HCT116 (cell line): Measurements from ENCODE around the gene ZFYVE16. TPM values are rescaled to one million over a fixed set of nuclear protein-coding genes. Genes with fewer than 3 reads are reported as not detected.

Experiments
- ATAC-seq: fragments of 200-7000 bp; cut with Tn5 transposase; 2 replicates; pipeline ENCODE4 v1.9.1; 2020; ENCODE audit warnings: mild to moderate bottlenecking, moderate library complexity
- BruUV-seq: library from RNA; stranded (reverse); fragments of 400-500 nt; replicated peaks from 2 replicates; lab custom pipeline; 2021; lab: Mats Ljungman, UMichigan
- CTCF ChIA-PET: fragments of 300-600 bp; sonication (Branson Sonifier 250); formaldehyde crosslinking; loops from one replicate; lab custom pipeline; 2021; ENCODE audit warnings: antibody characterized with exemption; lab: Charles Lee
- POLR2A ChIA-PET: fragments of 300-600, 350-600 bp; sonication (Branson Sonifier 250); formaldehyde crosslinking; loops from one replicate; lab custom pipeline; 2021; ENCODE audit warnings: antibody characterized with exemption; lab: Charles Lee
- RAD21 ChIA-PET, 2 experiments: fragments of 300-600 bp; sonication (Branson Sonifier 250); formaldehyde crosslinking; loops; one replicate each; lab custom pipeline; 2023; ENCODE audit warnings: low total read pairs in 2 of 2; ENCODE audit not compliant: uncharacterized antibody in 2 of 2, unreplicated experiment in 2 of 2, low non-redundant PET in 1 of 2; lab: Charles Lee
- DNase-seq: peaks from one replicate; pipeline ENCODE4 v3.0.0-alpha.2; 2010; ENCODE audit warnings: low read depth, low spot score
- H2AFZ ChIP-seq: fragments of 200-600 bp; shearing (Covaris generic), sonication (generic); 2 replicates; pipeline ENCODE4 v1.6.1; 2017; ENCODE audit warnings: low read depth, mixed run types, mixed read lengths, antibody characterized with exemption, low read length; ENCODE audit not compliant: poor library complexity, severe bottlenecking
- H3K27ac ChIP-seq: 2 replicates; pipeline ENCODE4 v1.5.1; 2012; ENCODE audit warnings: low read depth, low read length
- H3K27me3 ChIP-seq: fragments of 200-600 bp; sonication (generic); 2 replicates; pipeline ENCODE4 v1.6.1; 2016; ENCODE audit warnings: mixed run types, low read length, mixed read lengths; ENCODE audit not compliant: insufficient read depth
- H3K36me3 ChIP-seq, 2 experiments: fragments of 200-500 bp in 1 of 2; fragments of 200-600 bp in 1 of 2; sonication (Bioruptor generic) in 1 of 2; sonication (generic) in 1 of 2; 2 replicates each; pipeline versions ENCODE4 v1.5.1 to v1.6.1; 2014 to 2016; ENCODE audit warnings: low read length in 2 of 2, inconsistent platforms in 1 of 2, mixed read lengths in 1 of 2, mixed run types in 1 of 2; ENCODE audit not compliant: insufficient read depth in 2 of 2, control insufficient read depth in 1 of 2
- H3K4me1 ChIP-seq, 2 experiments: fragments of 200-600 bp in 1 of 2; sonication (generic) in 1 of 2; 2 replicates each; pipeline versions ENCODE4 v1.5.1 to v1.6.1; 2012 to 2017; ENCODE audit warnings: low read length in 2 of 2, inconsistent platforms in 1 of 2, mild to moderate bottlenecking in 1 of 2, mixed read lengths in 1 of 2, mixed run types in 1 of 2, moderate library complexity in 1 of 2; ENCODE audit not compliant: insufficient read depth in 2 of 2, control insufficient read depth in 1 of 2
- H3K4me2 ChIP-seq: fragments of 200-600 bp; sonication (generic); 2 replicates; pipeline ENCODE4 v1.6.1; 2017; ENCODE audit warnings: mixed run types, low read length, mixed read lengths
- H3K4me3 ChIP-seq, 2 experiments: fragments of 200-600 bp in 1 of 2; sonication (generic) in 1 of 2; replicated peaks in 1 of 2; 2 replicates each; pipeline ENCODE4 v1.5.1; 2011 to 2016; ENCODE audit warnings: low read length in 2 of 2, control low read depth in 1 of 2, low read depth in 1 of 2, mild to moderate bottlenecking in 1 of 2, mixed read lengths in 1 of 2, mixed run types in 1 of 2
- H3K79me2 ChIP-seq: fragments of 200-600 bp; sonication (generic); 2 replicates; pipeline ENCODE4 v1.6.1; 2017; ENCODE audit warnings: mild to moderate bottlenecking, mixed run types, low read length, moderate library complexity, mixed read lengths; ENCODE audit not compliant: insufficient read depth
- H3K9ac ChIP-seq: fragments of 200-600 bp; sonication (generic); 2 replicates; pipeline ENCODE4 v1.6.1; 2016; ENCODE audit warnings: low read length, mixed read lengths
- H3K9me2 ChIP-seq: fragments of 200-600 bp; sonication (generic), shearing (Covaris generic); 2 replicates; pipeline ENCODE4 v1.6.1; 2017; ENCODE audit warnings: mixed run types, mild to moderate bottlenecking, moderate library complexity; ENCODE audit not compliant: insufficient read depth
- H3K9me3 ChIP-seq, 2 experiments: fragments of 200-500 bp in 1 of 2; fragments of 200-600 bp in 1 of 2; sonication (Bioruptor generic) in 1 of 2; sonication (generic) in 1 of 2; 2 replicates each; pipeline ENCODE4 v1.6.1; 2014 to 2017; ENCODE audit warnings: low read length in 2 of 2, mixed read lengths in 2 of 2, inconsistent platforms in 1 of 2, low read depth in 1 of 2, mild to moderate bottlenecking in 1 of 2, mixed run types in 1 of 2, moderate library complexity in 1 of 2; ENCODE audit not compliant: control insufficient read depth in 1 of 2, insufficient read depth in 1 of 2
- H4K20me1 ChIP-seq: fragments of 200-600 bp; sonication (generic), shearing (Covaris generic); 2 replicates; pipeline ENCODE4 v1.6.1; 2017; ENCODE audit warnings: mixed run types, mild to moderate bottlenecking, moderate library complexity; ENCODE audit not compliant: insufficient read depth
- CTCF ChIP-seq, 3 experiments: fragments of 200-600 bp in 1 of 3; sonication (generic) in 1 of 3; IDR thresholded peaks in 2 of 3; conservative IDR thresholded peaks in 1 of 3; 2 replicates each; pipeline ENCODE4 v1.5.1; 2012 to 2017; ENCODE audit warnings: low read depth in 2 of 3, low read length in 2 of 3, antibody characterized with exemption in 1 of 3, borderline replicate concordance in 1 of 3, control low read depth in 1 of 3, mild to moderate bottlenecking in 1 of 3, mixed read lengths in 1 of 3, mixed run types in 1 of 3, moderate library complexity in 1 of 3; ENCODE audit not compliant: insufficient read depth in 1 of 3
- EGR1 ChIP-seq: IDR thresholded peaks from 2 replicates; pipeline ENCODE4 v1.6.1; 2012; ENCODE audit warnings: low read depth
- JUND ChIP-seq: IDR thresholded peaks from 2 replicates; pipeline ENCODE4 v1.6.1; 2012
- TCF7L2 ChIP-seq: IDR thresholded peaks from 2 replicates; pipeline ENCODE4 v1.7.0; 2011; ENCODE audit warnings: borderline replicate concordance, inconsistent platforms; ENCODE audit not compliant: insufficient read depth, insufficient read length; ENCODE audit errors: extremely low read depth
- ZFX ChIP-seq: fragments of 450-650 bp; IDR thresholded peaks from 2 replicates; pipeline ENCODE4 v1.6.1; 2017
- intact Hi-C: fragments of 100-400 bp; cut with micrococcal nuclease; formaldehyde crosslinking; loops from 2 replicates; pipeline ENCODE4 v1.10.0; 2022
- total RNA-seq: library from RNA; stranded (reverse); gene quantifications from one replicate; pipeline ENCODE4 v1.2.1, GENCODE V29; 2021; ENCODE audit not compliant: unreplicated experiment
- TF ChIP-seq, protein P1 (sequence below): IDR thresholded peaks from 2 replicates; pipeline ENCODE4 v1.6.1; 2011; ENCODE audit warnings: mild to moderate bottlenecking, low read length, moderate library complexity; ENCODE audit not compliant: insufficient replicate concordance; ENCODE audit errors: extremely low read depth
- TF ChIP-seq, protein P2 (sequence below): IDR thresholded peaks from 2 replicates; pipeline ENCODE4 v1.6.1; 2012
- TF ChIP-seq, protein P3 (sequence below): IDR thresholded peaks from 2 replicates; pipeline ENCODE4 v1.6.1; 2012

ZFYVE16 gene
- total RNA-seq, 1 experiment from 2014 or later = 24.2 TPM

DNA sequence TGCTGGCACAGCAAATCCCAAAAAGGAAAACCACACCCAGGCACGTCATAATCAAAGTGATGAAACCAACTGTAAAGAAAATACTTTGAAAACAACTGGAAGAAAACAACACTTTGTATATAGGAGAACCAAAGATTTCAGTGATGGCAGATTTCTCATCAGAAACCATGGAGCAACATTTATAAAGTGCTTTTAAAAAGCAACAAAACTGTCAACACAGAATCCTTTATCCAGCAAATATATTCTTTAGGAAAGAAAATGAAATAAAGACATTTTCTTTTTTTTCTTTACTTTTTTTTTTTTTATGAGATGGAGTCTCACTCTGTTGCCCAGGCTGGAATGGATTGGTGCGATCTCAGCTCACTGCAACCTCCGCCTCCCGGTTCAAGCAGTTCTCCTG is 74.7 kb downstream of the ZFYVE16 start:
- no peak for ATAC-seq
- Histone ChIP-seq H3K9ac (no peak overlapping the region), H2AFZ (no peak overlapping the region), H3K9me2 (no peaks in the 10 kb centered on the region), H3K36me3 (peaks cover 0 to 4% of the 10 kb centered on the region in 2 experiments; a peak in 1 of 4 replicates), H3K9me3 (peaks cover 0 to 4% of the 10 kb centered on the region in 2 experiments; a peak in 1 of 4 replicates), H3K4me1 (peaks cover 3 to 4% of the 10 kb centered on the region in 2 experiments; a peak in 2 of 4 replicates), H3K27ac (no peak overlapping the region), H3K79me2 (no peaks in the 10 kb centered on the region), H4K20me1 (no peaks in the 10 kb centered on the region), H3K27me3 (no peaks in the 10 kb centered on the region), H3K4me2 (no peak overlapping the region), H3K4me3 (no peak overlapping the region)
- intact Hi-C loops = no loop called here
- RAD21 ChIA-PET = no interaction called here
- BruUV-seq = no TSS peak
- no peak for DNase-seq
- POLR2A ChIA-PET = no interaction called here
- CTCF ChIA-PET = interaction anchor here (1.5 to 2.6 kb wide), 2 partner anchors 187 to 190 kb away, joined by 4 to 19 read pairs; no protein-coding TSS in a partner anchor
- TF ChIP-seq, protein P1, sequence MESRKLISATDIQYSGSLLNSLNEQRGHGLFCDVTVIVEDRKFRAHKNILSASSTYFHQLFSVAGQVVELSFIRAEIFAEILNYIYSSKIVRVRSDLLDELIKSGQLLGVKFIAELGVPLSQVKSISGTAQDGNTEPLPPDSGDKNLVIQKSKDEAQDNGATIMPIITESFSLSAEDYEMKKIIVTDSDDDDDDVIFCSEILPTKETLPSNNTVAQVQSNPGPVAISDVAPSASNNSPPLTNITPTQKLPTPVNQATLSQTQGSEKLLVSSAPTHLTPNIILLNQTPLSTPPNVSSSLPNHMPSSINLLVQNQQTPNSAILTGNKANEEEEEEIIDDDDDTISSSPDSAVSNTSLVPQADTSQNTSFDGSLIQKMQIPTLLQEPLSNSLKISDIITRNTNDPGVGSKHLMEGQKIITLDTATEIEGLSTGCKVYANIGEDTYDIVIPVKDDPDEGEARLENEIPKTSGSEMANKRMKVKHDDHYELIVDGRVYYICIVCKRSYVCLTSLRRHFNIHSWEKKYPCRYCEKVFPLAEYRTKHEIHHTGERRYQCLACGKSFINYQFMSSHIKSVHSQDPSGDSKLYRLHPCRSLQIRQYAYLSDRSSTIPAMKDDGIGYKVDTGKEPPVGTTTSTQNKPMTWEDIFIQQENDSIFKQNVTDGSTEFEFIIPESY = no peak
- TF ChIP-seq, protein P2, sequence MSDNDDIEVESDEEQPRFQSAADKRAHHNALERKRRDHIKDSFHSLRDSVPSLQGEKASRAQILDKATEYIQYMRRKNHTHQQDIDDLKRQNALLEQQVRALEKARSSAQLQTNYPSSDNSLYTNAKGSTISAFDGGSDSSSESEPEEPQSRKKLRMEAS = no peak
- TF ChIP-seq JUND (no peak), ZFX (no peak), TCF7L2 (no peak), CTCF (IDR thresholded peaks at IDR 0.05 in 2 of 3, conservative IDR thresholded peaks at IDR 0.05 in 1 of 3; ENCODE audit: borderline replicate concordance in 1 of 3, insufficient read depth in 1 of 3, low read depth in 2 of 3, low read length in 2 of 3) (no peak), EGR1 (no peak)
- TF ChIP-seq, protein P3, sequence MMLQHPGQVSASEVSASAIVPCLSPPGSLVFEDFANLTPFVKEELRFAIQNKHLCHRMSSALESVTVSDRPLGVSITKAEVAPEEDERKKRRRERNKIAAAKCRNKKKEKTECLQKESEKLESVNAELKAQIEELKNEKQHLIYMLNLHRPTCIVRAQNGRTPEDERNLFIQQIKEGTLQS = no peak
